Measurements from ENCODE around the gene TCL1A. TPM values are rescaled to one million over a fixed set of nuclear protein-coding genes. Genes with fewer than 3 reads are reported as not detected.

TCL1A gene
- polyA plus RNA-seq, 1 donor (not counting 4 experiments of a cell fraction or from before 2014, with no cell fraction given) = not detected

GRCh38 chr14:95761436-95761835 lies 47.5 kb upstream of the TCL1A start:
- no peaks in the 10 kb centered on the region for H3K27me3 ChIP-seq (ENCODE audit: control insufficient read depth, extremely low read depth, insufficient read depth, low read length)
- H4K20me1 ChIP-seq (ENCODE audit: control insufficient read depth, extremely low read depth, insufficient read depth, low read length) = no peaks in the 10 kb centered on the region
- no peaks in the 10 kb centered on the region for H3K79me2 ChIP-seq (ENCODE audit: control insufficient read depth, insufficient read depth, low read length)
- H3K9me1 ChIP-seq (ENCODE audit: control insufficient read depth, extremely low read depth, insufficient read depth, low read length) = no peaks in the 10 kb centered on the region
- TF ChIP-seq, protein P1, sequence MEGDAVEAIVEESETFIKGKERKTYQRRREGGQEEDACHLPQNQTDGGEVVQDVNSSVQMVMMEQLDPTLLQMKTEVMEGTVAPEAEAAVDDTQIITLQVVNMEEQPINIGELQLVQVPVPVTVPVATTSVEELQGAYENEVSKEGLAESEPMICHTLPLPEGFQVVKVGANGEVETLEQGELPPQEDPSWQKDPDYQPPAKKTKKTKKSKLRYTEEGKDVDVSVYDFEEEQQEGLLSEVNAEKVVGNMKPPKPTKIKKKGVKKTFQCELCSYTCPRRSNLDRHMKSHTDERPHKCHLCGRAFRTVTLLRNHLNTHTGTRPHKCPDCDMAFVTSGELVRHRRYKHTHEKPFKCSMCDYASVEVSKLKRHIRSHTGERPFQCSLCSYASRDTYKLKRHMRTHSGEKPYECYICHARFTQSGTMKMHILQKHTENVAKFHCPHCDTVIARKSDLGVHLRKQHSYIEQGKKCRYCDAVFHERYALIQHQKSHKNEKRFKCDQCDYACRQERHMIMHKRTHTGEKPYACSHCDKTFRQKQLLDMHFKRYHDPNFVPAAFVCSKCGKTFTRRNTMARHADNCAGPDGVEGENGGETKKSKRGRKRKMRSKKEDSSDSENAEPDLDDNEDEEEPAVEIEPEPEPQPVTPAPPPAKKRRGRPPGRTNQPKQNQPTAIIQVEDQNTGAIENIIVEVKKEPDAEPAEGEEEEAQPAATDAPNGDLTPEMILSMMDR (optimal IDR thresholded peaks at IDR 0.05 in 1 of 3, IDR thresholded peaks at IDR 0.05 in 1 of 3, conservative IDR thresholded peaks at IDR 0.05 in 1 of 3; ENCODE audit: extremely low read depth in 1 of 3, insufficient read depth in 2 of 3, low read length in 3 of 3) = no peak
- no peak for TF ChIP-seq EZH2 (IDR thresholded peaks at IDR 0.05; ENCODE audit: low read length)
- H3K4me1 ChIP-seq (ENCODE audit: control insufficient read depth, extremely low read depth, insufficient read depth, low read length) = no peaks in the 10 kb centered on the region
- H3K36me3 ChIP-seq (ENCODE audit: control insufficient read depth in 2 of 2, extremely low read depth in 1 of 2, insufficient read depth in 2 of 2, low read length in 2 of 2) = no peaks in the 10 kb centered on the region
- no peak for FAIRE-seq
- H3K4me3 ChIP-seq (ENCODE audit: control insufficient read depth in 2 of 3, extremely low read depth in 1 of 3, insufficient read depth in 2 of 3, low read depth in 1 of 3, low read length in 3 of 3) = no peak overlapping the region
- H3K27ac ChIP-seq (ENCODE audit: control insufficient read depth, insufficient read depth, low read length) = no peak overlapping the region
- H3K4me2 ChIP-seq (ENCODE audit: control insufficient read depth, extremely low read depth, insufficient read depth, low read depth, low read length) = no peak overlapping the region
- DNase-seq (ENCODE audit: low read depth, low spot score) = no peak
- dilution Hi-C loops (cut with MboI; ENCODE audit: extremely low pct_ligation_motif_present, low sequenced_read_pairs) = no loop called here
- no peak overlapping the region for H3K9ac ChIP-seq (ENCODE audit: control insufficient read depth, extremely low read depth, insufficient read depth, low read length)
- no peak overlapping the region for H2AFZ ChIP-seq (ENCODE audit: control insufficient read depth, low read length)
- H3K9me3 ChIP-seq (ENCODE audit: control insufficient read depth, low read depth, low read length) = no peaks in the 10 kb centered on the region

DNA sequence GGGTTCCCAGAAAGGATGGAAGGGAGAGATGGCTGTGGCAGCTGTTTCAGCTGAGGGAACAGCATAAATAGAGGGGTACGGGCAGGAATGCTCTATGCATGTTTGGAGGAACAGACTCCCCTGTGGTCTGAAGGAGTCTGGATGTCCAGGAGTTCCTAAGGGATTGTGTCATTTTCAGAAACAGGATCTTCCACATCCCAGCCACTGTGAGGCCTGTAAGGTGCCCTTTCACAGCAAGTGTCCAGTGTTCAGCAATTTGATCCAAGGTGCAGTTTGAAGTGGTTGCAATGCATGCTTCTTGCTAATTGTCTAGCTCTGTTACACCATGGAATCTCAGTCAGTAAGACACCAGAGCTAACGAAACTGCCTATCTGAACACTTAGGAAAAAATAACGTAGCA lies 46.7 kb upstream of the TCL1A start:
- Histone ChIP-seq H3K79me2 (ENCODE audit: control insufficient read depth, insufficient read depth, low read length) (no peaks in the 10 kb centered on the region), H3K4me2 (ENCODE audit: control insufficient read depth, extremely low read depth, insufficient read depth, low read depth, low read length) (no peak overlapping the region), H3K9me1 (ENCODE audit: control insufficient read depth, extremely low read depth, insufficient read depth, low read length) (no peaks in the 10 kb centered on the region), H2AFZ (ENCODE audit: control insufficient read depth, low read length) (no peak overlapping the region), H3K36me3 (ENCODE audit: control insufficient read depth in 2 of 2, extremely low read depth in 1 of 2, insufficient read depth in 2 of 2, low read length in 2 of 2) (no peaks in the 10 kb centered on the region), H3K9me3 (ENCODE audit: control insufficient read depth, low read depth, low read length) (no peaks in the 10 kb centered on the region), H3K9ac (ENCODE audit: control insufficient read depth, extremely low read depth, insufficient read depth, low read length) (no peak overlapping the region), H3K4me1 (ENCODE audit: control insufficient read depth, extremely low read depth, insufficient read depth, low read length) (no peaks in the 10 kb centered on the region), H3K27me3 (ENCODE audit: control insufficient read depth, extremely low read depth, insufficient read depth, low read length) (no peaks in the 10 kb centered on the region), H4K20me1 (ENCODE audit: control insufficient read depth, extremely low read depth, insufficient read depth, low read length) (no peaks in the 10 kb centered on the region), H3K4me3 (ENCODE audit: control insufficient read depth in 2 of 3, extremely low read depth in 1 of 3, insufficient read depth in 2 of 3, low read depth in 1 of 3, low read length in 3 of 3) (no peak overlapping the region), H3K27ac (ENCODE audit: control insufficient read depth, insufficient read depth, low read length) (no peak overlapping the region)
- TF ChIP-seq, protein P1 (optimal IDR thresholded peaks at IDR 0.05 in 1 of 3, IDR thresholded peaks at IDR 0.05 in 1 of 3, conservative IDR thresholded peaks at IDR 0.05 in 1 of 3; ENCODE audit: extremely low read depth in 1 of 3, insufficient read depth in 2 of 3, low read length in 3 of 3) = no peak
- TF ChIP-seq EZH2 (IDR thresholded peaks at IDR 0.05; ENCODE audit: low read length) = no peak
- dilution Hi-C loops (cut with MboI; ENCODE audit: extremely low pct_ligation_motif_present, low sequenced_read_pairs) = no loop called here
- DNase-seq (ENCODE audit: low read depth, low spot score) (no peak), FAIRE-seq (no peak)

All from keratinocyte (primary cell).